ENCODE measurements around the gene FOXI2.

Gene FOXI2

DNA sequence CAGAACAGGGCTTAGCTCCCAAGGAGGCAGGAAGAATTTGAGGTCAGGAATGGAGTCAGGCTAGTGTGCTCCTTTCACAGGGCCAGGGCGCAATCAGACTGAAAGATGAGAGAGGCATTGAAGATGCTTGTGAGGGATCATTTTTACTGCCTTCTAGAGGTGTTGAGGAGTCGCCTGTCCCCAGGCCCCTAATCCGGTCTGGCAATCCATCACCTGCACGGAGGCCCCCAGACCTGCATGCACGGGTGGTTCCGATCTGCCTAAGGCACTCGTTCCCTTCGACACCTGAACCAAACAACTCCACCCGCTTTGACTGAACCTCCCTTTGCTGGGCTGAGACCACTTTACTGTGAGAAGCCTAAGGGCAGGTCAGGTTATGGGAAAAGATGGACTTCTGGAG is 8.0 kb downstream of the FOXI2 start:
- DNase-seq = no peak

DNA sequence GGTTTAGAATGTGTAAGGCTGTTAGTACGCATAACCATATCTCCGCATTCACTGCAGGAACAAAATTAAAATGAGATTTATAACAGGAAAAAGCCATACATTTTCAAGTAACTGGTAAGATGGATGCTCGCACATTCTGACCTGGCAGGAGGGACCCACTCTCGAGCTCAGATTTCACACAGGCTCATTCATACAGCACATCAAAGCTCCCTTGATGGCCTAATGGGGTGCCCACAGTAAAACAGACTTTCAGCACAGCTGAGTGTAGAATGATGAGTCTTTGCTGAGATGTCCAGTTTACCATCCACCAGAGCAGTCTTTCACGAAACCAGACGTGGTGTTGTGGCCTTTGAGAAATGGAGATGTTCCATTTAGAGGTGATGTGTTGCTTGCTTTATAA is 8.9 kb downstream of the FOXI2 start:
- no peak for DNase-seq

- no peak for DNase-seq
These were observed 18.8 kb downstream of the FOXI2 start for GRCh38 chr10:127755753-127756152.

DNA sequence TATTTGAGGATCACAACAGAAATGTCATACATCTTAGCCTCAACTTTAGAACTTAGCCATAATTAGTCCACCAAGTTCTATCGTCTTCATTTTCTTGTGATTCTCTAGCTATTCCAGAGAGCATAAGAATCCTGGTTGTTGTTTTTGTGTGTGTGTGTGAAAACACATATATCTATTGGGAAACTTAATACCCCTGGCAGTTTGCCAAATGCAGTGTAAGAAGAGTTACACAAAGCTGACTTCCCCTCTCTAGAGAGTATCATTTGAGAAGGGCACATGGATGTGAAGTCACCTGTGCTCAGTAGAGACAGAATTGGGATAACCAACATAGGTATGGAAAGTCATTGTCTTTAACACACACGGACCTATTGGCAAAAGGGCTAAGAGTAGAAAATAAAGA is 19.3 kb downstream of the FOXI2 start:
- DNase-seq = no peak

- no peak for DNase-seq
These were observed 20.0 kb downstream of the FOXI2 start for GRCh38 chr10:127757033-127757432.

DNA sequence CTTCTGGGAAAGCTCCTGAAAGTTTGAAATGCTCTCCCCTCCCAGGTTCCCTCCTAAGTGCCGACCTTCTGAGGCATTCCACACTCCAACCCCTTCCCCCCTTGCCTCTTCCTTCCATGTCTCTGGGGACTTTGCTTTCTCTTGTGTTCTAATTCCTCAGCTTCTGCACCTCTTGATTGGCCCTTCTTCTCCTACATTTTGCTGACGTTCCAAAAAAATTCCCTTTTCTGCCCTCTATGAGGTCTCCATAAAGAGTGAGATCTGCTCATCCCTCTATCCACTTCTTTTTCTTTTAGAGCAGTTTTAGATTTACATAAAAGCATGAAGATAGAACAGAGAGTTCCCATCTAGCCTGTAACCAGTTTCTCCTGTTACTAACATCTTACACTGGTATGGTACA is 22.3 kb downstream of the FOXI2 start:
- no peak for DNase-seq

DNA sequence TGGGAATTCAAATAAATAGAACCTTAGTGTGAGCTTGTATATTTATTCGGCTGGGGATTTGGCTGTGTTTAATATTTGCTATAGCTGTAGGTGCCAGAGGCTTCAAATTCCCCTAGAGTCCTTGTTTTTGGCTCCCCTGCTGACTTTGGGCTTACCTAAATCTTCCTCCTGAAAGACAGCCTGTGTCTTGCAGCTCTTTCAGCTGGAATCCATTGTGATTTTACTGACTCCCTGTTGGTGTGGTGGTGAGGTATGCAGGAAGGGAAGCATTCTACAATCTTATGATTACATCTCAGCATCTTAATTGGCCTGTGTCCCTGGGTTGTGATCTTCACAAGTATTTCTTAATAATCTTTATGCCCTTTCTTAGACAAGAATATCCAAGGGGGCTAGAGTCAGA is 25.9 kb downstream of the FOXI2 start:
- no peak for DNase-seq

DNA sequence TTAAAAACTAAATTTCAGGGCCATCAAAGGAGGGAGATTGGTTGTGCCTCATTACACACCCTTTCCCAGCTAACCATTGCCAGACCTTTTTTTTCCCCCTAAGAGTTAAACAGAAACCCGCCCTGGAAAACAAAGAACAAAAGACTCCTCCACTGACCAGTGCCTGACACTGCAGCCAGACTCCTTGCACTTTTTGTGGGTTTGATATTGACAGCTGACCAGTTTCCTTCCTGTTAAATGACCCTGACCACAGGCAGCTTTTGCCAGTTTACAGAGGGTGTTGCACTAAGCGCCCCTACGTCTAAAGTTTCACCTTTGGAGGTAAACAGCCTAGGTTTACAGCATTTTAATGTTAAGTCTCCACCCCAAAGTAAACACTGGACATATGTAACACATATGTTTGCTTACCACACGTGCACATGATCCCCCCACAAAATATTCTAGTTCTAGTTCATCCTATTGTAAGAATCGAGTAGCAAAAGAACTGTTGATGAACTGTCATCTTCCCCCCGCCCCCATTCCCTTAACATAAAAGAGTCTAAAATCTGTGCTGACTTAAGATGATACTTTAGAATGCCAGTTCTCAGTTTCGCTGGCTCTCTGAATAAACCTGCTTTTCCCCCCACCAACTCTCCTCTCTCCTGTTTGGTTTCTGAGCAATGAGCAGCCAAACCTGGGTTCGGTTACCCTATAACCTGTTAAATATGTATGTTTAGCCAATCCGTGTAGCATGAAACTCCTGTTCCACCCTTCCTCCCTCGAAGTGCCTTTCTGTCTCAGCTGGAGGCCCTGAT is 38.0 kb downstream of the FOXI2 start:
- DNase-seq = no peak

DNA sequence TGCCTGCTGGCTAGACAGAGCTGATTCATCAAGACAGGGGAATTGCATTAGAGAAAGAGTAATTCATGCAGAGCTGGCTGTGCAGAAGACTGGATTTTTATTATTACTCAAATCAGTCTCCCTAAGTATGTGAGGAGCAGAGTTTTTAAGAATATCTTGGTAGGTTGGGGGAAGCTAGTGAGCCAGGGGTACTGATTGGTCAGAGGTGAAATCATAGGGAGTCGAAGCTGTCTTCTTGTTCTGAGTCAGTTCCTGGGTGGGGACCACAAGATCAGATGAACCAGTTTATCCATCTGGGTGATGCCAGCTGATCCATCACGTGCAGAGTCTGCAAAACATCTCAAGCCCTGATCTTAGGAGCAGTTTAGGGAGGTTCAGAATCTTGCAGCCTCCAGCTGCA is 39.8 kb downstream of the FOXI2 start:
- DNase-seq = no peak

- no peak for DNase-seq
These were observed 44.4 kb downstream of the FOXI2 start for GRCh38 chr10:127781412-127781811.

DNA sequence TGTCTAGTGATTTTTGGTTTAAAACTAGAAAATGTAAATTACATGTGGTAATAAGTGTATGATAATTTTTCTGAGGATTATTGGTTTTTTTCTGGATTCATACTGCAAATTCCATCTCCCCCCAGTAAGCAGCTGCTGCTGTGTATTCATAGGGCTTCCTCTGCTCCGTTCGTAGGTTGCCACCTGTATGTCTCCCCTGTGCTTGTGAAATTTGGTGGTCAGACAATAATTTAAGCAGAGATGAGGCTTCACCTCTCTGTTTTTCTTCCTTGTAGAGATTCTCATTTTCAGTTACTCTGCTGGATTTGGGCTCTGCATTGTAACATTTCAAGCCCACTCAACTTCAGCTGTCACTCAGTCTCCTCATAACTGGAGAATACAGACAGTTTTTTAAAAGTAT is 50.9 kb downstream of the FOXI2 start:
- no peak for DNase-seq

GRCh38 chr10:127790066-127790624 is 53.2 kb downstream of the FOXI2 start:
- DNase-seq = no peak
